Adrenal gland (tissue), 12 donors: Measurements from ENCODE around the gene ESRRB. TPM values are rescaled to one million over a fixed set of nuclear protein-coding genes. Genes with fewer than 3 reads are reported as not detected.

Experiments
- DNase-seq, 7 donors: peaks; one replicate each; pipeline ENCODE4 v3.0.0-alpha.2; 2019 to 2020
- H3K27ac ChIP-seq, 5 donors: fragments of 200-600 bp; sonication (generic) in 4 of 5; 1 replicate in 3 of 5; 2 replicates in 2 of 5; pipeline versions ENCODE4 v1.5.1 to v1.8.0; 2016 to 2020; ENCODE audit warnings: mild to moderate bottlenecking in 1 of 5
- H3K27me3 ChIP-seq: fragments of 200-600 bp; 2 replicates; pipeline ENCODE4 v1.8.0; 2021
- H3K36me3 ChIP-seq, 2 donors: fragments of 200-600 bp; replicated peaks in 1 of 2; 1 replicate in 1 of 2; 2 replicates in 1 of 2; pipeline versions ENCODE4 v1.5.1 to v1.8.0; 2018 to 2022
- H3K4me1 ChIP-seq, 2 donors: fragments of 200-600 bp; replicated peaks in 1 of 2; 1 replicate in 1 of 2; 2 replicates in 1 of 2; pipeline versions ENCODE4 v1.5.1 to v1.8.0; 2018 to 2021
- H3K4me3 ChIP-seq, 4 donors: fragments of 200-600 bp; sonication (generic) in 3 of 4; one replicate each; pipeline ENCODE4 v1.5.1; 2016 to 2018
- H3K9me3 ChIP-seq, 3 donors: fragments of 200-600 bp; sonication (generic) in 1 of 3; replicated peaks in 1 of 3; 1 replicate in 2 of 3; 2 replicates in 1 of 3; pipeline versions ENCODE4 v1.5.1 to v1.8.0; 2016 to 2021
- POLR2A ChIP-seq, 2 donors: fragments of 450-650 bp; IDR thresholded peaks; one replicate each; pipeline ENCODE4 v1.6.1; 2017; ENCODE audit warnings: antibody characterized with exemption in 2 of 2, mild to moderate bottlenecking in 2 of 2, moderate library complexity in 1 of 2
- whole genome bisulfite sequencing, 4 donors: extraction: QIAGEN DNeasy Blood & Tissue Kit in 2 of 4; methylation state at CpG; one replicate each; pipeline versions ENCODE4 v1.1.5 to v1.1.7; 2013 to 2017; 5-methylcytosine and 5-hydroxymethylcytosine counted together
- intact Hi-C, 2 donors: fragments of 100-400 bp; cut with DNase I; formaldehyde crosslinking; loops; one replicate each; pipeline versions ENCODE4 v1.14.1 to v1.15.0; 2022 to 2023
- polyA plus RNA-seq, 3 donors: library from polyadenylated mRNA; stranded (reverse); fragments of 200-250 nt in 2 of 3; fragments of 350-450 nt in 1 of 3; fragmentation: Illumina TruSeq in 1 of 3; extraction: RNeasy Lipid Tissue Mini Kit (QIAGEN cat#74804) in 1 of 3; gene quantifications; one replicate each; pipeline ENCODE4 v1.2.3, GENCODE V29; 2013 to 2014
- total RNA-seq, 9 donors: library from RNA; depleted of rRNA in 4 of 9; stranded (reverse); fragments of >200 nt in 4 of 9; fragments of 120-200 nt in 1 of 9; fragmentation: NEBNext Ultra II Directional in 1 of 9; extraction: Animal tissue kit (Norgen Biotek cat#: 25700) in 1 of 9; gene quantifications; one replicate each; pipeline versions ENCODE4 v1.1.0 to v1.2.4, GENCODE V29; 2013 to 2023
- TF ChIP-seq, protein P1 (sequence below), 6 experiments: fragments of 450-650 bp in 4 of 6; fragments of 200-600 bp in 2 of 6; sonication (generic) in 1 of 6; IDR thresholded peaks; 1 replicate in 5 of 6; 2 replicates in 1 of 6; pipeline versions ENCODE4 v1.5.1 to v1.8.0; 2016 to 2021; ENCODE audit warnings: antibody characterized with exemption in 6 of 6, mild to moderate bottlenecking in 2 of 6, moderate library complexity in 1 of 6
- donor health status: healthy with polysubstance abuse.
- donor health status: Bipolar disorder and iron deficiency.
- donor health status: DM: yes; HTN: yes; CAD: no.
- donor health status: DM: no; HTN: no; CAD: no.
- donor health status: DM: no; HTN: no; CAD: no.
- donor health status: DM: yes; HTN: yes; CAD: no.

ESRRB gene
- total and polyA plus RNA-seq, 12 donors = 0.06 to 0.55 (median 0.23) TPM; not detected in 5

GRCh38 chr14:76490111-76490510, 114.2 kb downstream of the ESRRB start:
- 78 to 94% (median 86%) methylated on average over 2 of the region's 2 CpGs for WGBS, 4 donors
- H3K27ac ChIP-seq = no peak overlapping the region
- DNase-seq = no peak
- H3K9me3 ChIP-seq = no peaks in the 10 kb centered on the region
- intact Hi-C loops = no loop called here
- H3K27me3 ChIP-seq = no peaks in the 10 kb centered on the region
- H3K4me1 ChIP-seq = no peaks in the 10 kb centered on the region
- no peaks in the 10 kb centered on the region for H3K36me3 ChIP-seq
- no peak overlapping the region for H3K4me3 ChIP-seq
- TF ChIP-seq, protein P1, sequence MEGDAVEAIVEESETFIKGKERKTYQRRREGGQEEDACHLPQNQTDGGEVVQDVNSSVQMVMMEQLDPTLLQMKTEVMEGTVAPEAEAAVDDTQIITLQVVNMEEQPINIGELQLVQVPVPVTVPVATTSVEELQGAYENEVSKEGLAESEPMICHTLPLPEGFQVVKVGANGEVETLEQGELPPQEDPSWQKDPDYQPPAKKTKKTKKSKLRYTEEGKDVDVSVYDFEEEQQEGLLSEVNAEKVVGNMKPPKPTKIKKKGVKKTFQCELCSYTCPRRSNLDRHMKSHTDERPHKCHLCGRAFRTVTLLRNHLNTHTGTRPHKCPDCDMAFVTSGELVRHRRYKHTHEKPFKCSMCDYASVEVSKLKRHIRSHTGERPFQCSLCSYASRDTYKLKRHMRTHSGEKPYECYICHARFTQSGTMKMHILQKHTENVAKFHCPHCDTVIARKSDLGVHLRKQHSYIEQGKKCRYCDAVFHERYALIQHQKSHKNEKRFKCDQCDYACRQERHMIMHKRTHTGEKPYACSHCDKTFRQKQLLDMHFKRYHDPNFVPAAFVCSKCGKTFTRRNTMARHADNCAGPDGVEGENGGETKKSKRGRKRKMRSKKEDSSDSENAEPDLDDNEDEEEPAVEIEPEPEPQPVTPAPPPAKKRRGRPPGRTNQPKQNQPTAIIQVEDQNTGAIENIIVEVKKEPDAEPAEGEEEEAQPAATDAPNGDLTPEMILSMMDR (IDR thresholded peaks at IDR 0.05) = no peak
- no peak for TF ChIP-seq POLR2A (IDR thresholded peaks at IDR 0.05)

GRCh38 chr14:76490735-76491134, 114.8 kb downstream of the ESRRB start:
- Histone ChIP-seq H3K27me3 (no peaks in the 10 kb centered on the region), H3K4me3 (no peak overlapping the region), H3K27ac (no peak overlapping the region), H3K36me3 (no peaks in the 10 kb centered on the region), H3K9me3 (no peaks in the 10 kb centered on the region), H3K4me1 (no peaks in the 10 kb centered on the region)
- DNase-seq = no peak
- intact Hi-C loops = no loop called here
- TF ChIP-seq, protein P1 (IDR thresholded peaks at IDR 0.05) = no peak
- no peak for TF ChIP-seq POLR2A (IDR thresholded peaks at IDR 0.05)
- 76 to 84% (median 80%) methylated on average over 5 to 10 of the region's 10 CpGs for WGBS, 4 donors

GRCh38 chr14:76491172-76491930, 115.4 kb downstream of the ESRRB start:
- H3K27ac ChIP-seq = no peak overlapping the region
- no peaks in the 10 kb centered on the region for H3K4me1 ChIP-seq
- WGBS, 4 donors = 87 to 95% (median 89%) methylated on average over 16 to 22 of the region's 22 CpGs
- H3K27me3 ChIP-seq = no peaks in the 10 kb centered on the region
- TF ChIP-seq, protein P1 (IDR thresholded peaks at IDR 0.05) = no peak
- TF ChIP-seq POLR2A (IDR thresholded peaks at IDR 0.05) = no peak
- H3K36me3 ChIP-seq = no peaks in the 10 kb centered on the region
- H3K9me3 ChIP-seq = no peaks in the 10 kb centered on the region
- intact Hi-C loops = no loop called here
- no peak for DNase-seq
- H3K4me3 ChIP-seq = no peak overlapping the region

DNA sequence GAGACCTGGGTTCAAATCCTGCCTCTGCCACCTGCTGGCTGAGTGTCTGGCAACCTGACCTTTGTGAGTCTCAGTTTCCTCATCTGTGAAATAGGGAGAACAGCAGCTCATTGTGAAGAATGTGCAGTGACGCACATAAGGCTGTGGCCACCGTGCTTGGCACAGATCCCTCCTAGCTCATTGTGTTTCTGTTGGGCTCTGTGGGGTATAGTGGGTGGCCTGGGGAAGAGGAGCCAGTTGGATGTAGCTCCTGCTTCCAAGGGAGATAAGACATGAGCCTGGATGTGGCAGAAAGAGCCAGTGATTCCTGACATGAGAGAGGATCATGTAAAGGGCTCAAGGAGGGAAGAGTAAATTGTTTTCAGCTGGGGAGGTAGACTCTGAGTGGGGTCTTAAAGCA, 120.0 kb downstream of the ESRRB start:
- H3K9me3 ChIP-seq = no peaks in the 10 kb centered on the region
- no peaks in the 10 kb centered on the region for H3K4me1 ChIP-seq
- no peak overlapping the region for H3K27ac ChIP-seq
- DNase-seq = no peak
- H3K36me3 ChIP-seq = no peaks in the 10 kb centered on the region
- H3K27me3 ChIP-seq = peaks cover 5% of the 10 kb centered on the region
- 70 to 100% (median 94%) methylated on average over 2 of the region's 2 CpGs for WGBS, 4 donors
- H3K4me3 ChIP-seq = no peak overlapping the region
- intact Hi-C loops = no loop called here
- TF ChIP-seq, protein P1 (IDR thresholded peaks at IDR 0.05) = no peak
- TF ChIP-seq POLR2A (IDR thresholded peaks at IDR 0.05) = no peak
